Vagina (tissue), 2 donors: Measurements from ENCODE around the gene CCNF. TPM values are rescaled to one million over a fixed set of nuclear protein-coding genes. Genes with fewer than 3 reads are reported as not detected.

ENCODE experiments used
- DNase-seq, 2 donors: peaks; one replicate each; pipeline ENCODE4 v3.0.0-alpha.2; 2017; ENCODE audit errors: extremely low spot score in 2 of 2
- H3K27ac ChIP-seq: fragments of 200-600 bp; sonication (generic); one replicate; pipeline ENCODE4 v1.5.1; 2019
- H3K27me3 ChIP-seq: fragments of 200-600 bp; sonication (generic); one replicate; pipeline ENCODE4 v1.5.1; 2019
- H3K36me3 ChIP-seq, 2 donors: fragments of 200-600 bp; sonication (generic); one replicate each; pipeline ENCODE4 v1.5.1; 2017 to 2019
- H3K4me1 ChIP-seq: fragments of 200-600 bp; sonication (generic); one replicate; pipeline ENCODE4 v1.5.1; 2019
- H3K4me3 ChIP-seq, 2 donors: fragments of 200-600 bp; sonication (generic); 1 replicate in 1 of 2; 2 replicates in 1 of 2; pipeline ENCODE4 v1.5.1; 2016 to 2019
- H3K9me3 ChIP-seq: fragments of 200-600 bp; sonication (generic); one replicate; pipeline ENCODE4 v1.5.1; 2019
- CTCF ChIP-seq, 3 experiments: fragments of 450-650 bp in 2 of 3; fragments of 200-600 bp in 1 of 3; sonication (generic) in 1 of 3; IDR thresholded peaks; one replicate each; pipeline ENCODE4 v1.5.1; 2017 to 2019; ENCODE audit warnings: antibody characterized with exemption in 3 of 3, mild to moderate bottlenecking in 2 of 3, moderate library complexity in 2 of 3
- POLR2A ChIP-seq, 2 donors: fragments of 450-650 bp; IDR thresholded peaks; one replicate each; pipeline ENCODE4 v1.6.1; 2017; ENCODE audit warnings: antibody characterized with exemption in 2 of 2, mild to moderate bottlenecking in 2 of 2, moderate library complexity in 2 of 2
- POLR2AphosphoS5 ChIP-seq, 2 donors: sonication (generic); formaldehyde crosslinking; IDR thresholded peaks; one replicate each; pipeline ENCODE4 v1.9.0; 2017; ENCODE audit warnings: antibody characterized with exemption in 2 of 2, mild to moderate bottlenecking in 2 of 2, low read depth in 1 of 2; ENCODE audit not compliant: insufficient read depth in 1 of 2
- intact Hi-C: fragments of 100-400 bp; cut with DNase I; formaldehyde crosslinking; loops from one replicate; pipeline ENCODE4 v1.15.1; 2023
- total RNA-seq: library from RNA; depleted of rRNA; stranded (reverse); fragments of >200 nt; gene quantifications from one replicate; pipeline ENCODE4 v1.2.3, GENCODE V29; 2016

CCNF gene
- total RNA-seq, 1 donor from 2014 or later = 2.5 TPM

- Histone ChIP-seq H3K4me3 (no peak overlapping the region), H3K9me3 (no peaks in the 10 kb centered on the region), H3K4me1 (no peaks in the 10 kb centered on the region), H3K36me3 (peaks cover 0 to 21% of the 10 kb centered on the region in 2 donors), H3K27me3 (no peaks in the 10 kb centered on the region), H3K27ac (no peak overlapping the region)
- no peak for DNase-seq
- intact Hi-C loops = no loop called here
- TF ChIP-seq CTCF (IDR thresholded peaks at IDR 0.05) (no peak), POLR2A (IDR thresholded peaks at IDR 0.05) (no peak), POLR2AphosphoS5 (IDR thresholded peaks at IDR 0.05; ENCODE audit: insufficient read depth in 1 of 2, low read depth in 1 of 2) (no peak)
Observed at GRCh38 chr16:2450975-2451381, 21.7 kb downstream of the CCNF start.

GRCh38 chr16:2451851-2452320, 22.6 kb downstream of the CCNF start:
- intact Hi-C loops = no loop called here
- no peak for DNase-seq
- H3K4me1 ChIP-seq = no peaks in the 10 kb centered on the region
- no peaks in the 10 kb centered on the region for H3K9me3 ChIP-seq
- H3K4me3 ChIP-seq = no peak overlapping the region
- peaks cover 0 to 12% of the 10 kb centered on the region in 2 donors for H3K36me3 ChIP-seq
- no peak overlapping the region for H3K27ac ChIP-seq
- TF ChIP-seq POLR2AphosphoS5 (IDR thresholded peaks at IDR 0.05; ENCODE audit: insufficient read depth in 1 of 2, low read depth in 1 of 2) (no peak), CTCF (IDR thresholded peaks at IDR 0.05) (no peak), POLR2A (IDR thresholded peaks at IDR 0.05) (no peak)
- no peaks in the 10 kb centered on the region for H3K27me3 ChIP-seq

GRCh38 chr16:2452650-2453049, 23.4 kb downstream of the CCNF start:
- TF ChIP-seq CTCF (IDR thresholded peaks at IDR 0.05) (no peak), POLR2AphosphoS5 (IDR thresholded peaks at IDR 0.05; ENCODE audit: insufficient read depth in 1 of 2, low read depth in 1 of 2) (no peak), POLR2A (IDR thresholded peaks at IDR 0.05) (no peak)
- Histone ChIP-seq H3K27ac (no peak overlapping the region), H3K27me3 (no peaks in the 10 kb centered on the region), H3K4me1 (no peaks in the 10 kb centered on the region), H3K4me3 (no peak overlapping the region), H3K36me3 (peaks cover 0 to 10% of the 10 kb centered on the region in 2 donors), H3K9me3 (no peaks in the 10 kb centered on the region)
- no peak for DNase-seq
- intact Hi-C loops = no loop called here

GRCh38 chr16:2455081-2455845, 26.0 kb downstream of the CCNF start:
- Histone ChIP-seq H3K4me1 (peaks cover 12% of the 10 kb centered on the region), H3K9me3 (no peaks in the 10 kb centered on the region), H3K36me3 (no peaks in the 10 kb centered on the region), H3K4me3 (no peak overlapping the region), H3K27ac (no peak overlapping the region), H3K27me3 (no peaks in the 10 kb centered on the region)
- TF ChIP-seq POLR2AphosphoS5 (IDR thresholded peaks at IDR 0.05; ENCODE audit: insufficient read depth in 1 of 2, low read depth in 1 of 2) = no peak
- no peak for TF ChIP-seq POLR2A (IDR thresholded peaks at IDR 0.05)
- no peak for TF ChIP-seq CTCF (IDR thresholded peaks at IDR 0.05)
- no peak for DNase-seq
- intact Hi-C loops = no loop called here

GRCh38 chr16:2456551-2457153, 27.4 kb downstream of the CCNF start:
- no peaks in the 10 kb centered on the region for H3K36me3 ChIP-seq
- no peak for TF ChIP-seq POLR2A (IDR thresholded peaks at IDR 0.05)
- TF ChIP-seq CTCF (IDR thresholded peaks at IDR 0.05) = no peak
- TF ChIP-seq POLR2AphosphoS5 (IDR thresholded peaks at IDR 0.05; ENCODE audit: insufficient read depth in 1 of 2, low read depth in 1 of 2) = no peak
- no peaks in the 10 kb centered on the region for H3K27me3 ChIP-seq
- H3K4me3 ChIP-seq = no peak overlapping the region
- DNase-seq = no peak
- peaks cover 16% of the 10 kb centered on the region for H3K4me1 ChIP-seq
- no peak overlapping the region for H3K27ac ChIP-seq
- no peaks in the 10 kb centered on the region for H3K9me3 ChIP-seq
- intact Hi-C loops = no loop called here
